Measurements from ENCODE around the gene STXBP6. TPM values are rescaled to one million over a fixed set of nuclear protein-coding genes. Genes with fewer than 3 reads are reported as not detected.
A peak's percentile ranks its signal among the peaks of the same experiment; 100 is the strongest.

Gene STXBP6
- total RNA-seq, 2 donors from 2014 or later = 20.1 to 28.3 TPM

DNA sequence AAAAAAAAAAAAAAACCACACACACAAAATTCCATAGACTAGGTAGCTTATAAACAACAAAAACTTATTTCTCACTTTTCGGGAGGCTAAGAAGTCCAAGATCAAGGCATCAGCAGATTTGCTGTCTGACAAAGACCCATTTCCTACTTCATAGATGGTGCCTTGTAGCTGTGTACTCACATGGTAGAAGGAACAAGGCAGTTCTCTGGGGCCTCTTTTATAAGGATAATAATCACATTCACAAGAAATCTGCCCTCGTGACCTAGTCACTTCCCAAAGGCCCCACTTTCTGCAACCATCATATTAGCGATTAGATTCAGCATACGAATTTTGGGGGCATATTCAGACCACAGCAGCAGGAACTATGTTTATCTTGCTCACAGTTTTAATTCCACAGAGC, 54.9 kb downstream of the STXBP6 start:
- intact Hi-C loops (cut with DNase I) = no loop called here
- H3K27ac ChIP-seq = no peak overlapping the region
- no peaks in the 10 kb centered on the region for H3K9me3 ChIP-seq
- peaks cover 21% of the 10 kb centered on the region for H3K4me1 ChIP-seq
- WGBS, 2 donors = 91 to 95% methylated on average over 4 of the region's 4 CpGs
- DNase-seq (no peak), ATAC-seq (no peak)
- H3K4me3 ChIP-seq = no peak overlapping the region
- no peak for TF ChIP-seq POLR2A (IDR thresholded peaks at IDR 0.05)
- H3K36me3 ChIP-seq (replicated peaks in 1 of 2; ENCODE audit: insufficient read depth in 1 of 2, low read depth in 2 of 2) = no peaks in the 10 kb centered on the region
- H3K27me3 ChIP-seq = no peaks in the 10 kb centered on the region

DNA sequence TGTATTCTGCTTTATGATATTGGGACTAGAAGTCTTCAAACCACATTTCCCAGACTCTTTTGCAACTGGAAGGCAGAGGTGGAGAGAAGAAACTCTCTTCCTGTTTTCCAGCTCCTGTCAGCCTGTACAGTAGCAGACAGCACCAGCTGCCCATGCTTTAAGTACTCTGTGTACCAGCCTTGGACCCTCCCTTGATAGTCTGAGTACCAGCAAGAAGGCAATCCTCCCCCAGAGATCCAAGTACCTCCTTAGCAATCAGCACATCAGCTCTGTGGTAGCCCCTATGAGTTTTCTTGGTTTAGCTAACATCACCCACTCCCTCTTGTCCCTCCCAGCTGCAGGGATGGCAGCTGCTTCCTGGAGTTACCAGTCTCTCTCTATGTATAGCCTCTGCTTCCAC, 56.3 kb downstream of the STXBP6 start:
- no peak overlapping the region for H3K27ac ChIP-seq
- H3K36me3 ChIP-seq (replicated peaks in 1 of 2; ENCODE audit: insufficient read depth in 1 of 2, low read depth in 2 of 2) = no peaks in the 10 kb centered on the region
- no peaks in the 10 kb centered on the region for H3K27me3 ChIP-seq
- no peak overlapping the region for H3K4me3 ChIP-seq
- no peak for TF ChIP-seq POLR2A (IDR thresholded peaks at IDR 0.05)
- TF ChIP-seq, protein P1, sequence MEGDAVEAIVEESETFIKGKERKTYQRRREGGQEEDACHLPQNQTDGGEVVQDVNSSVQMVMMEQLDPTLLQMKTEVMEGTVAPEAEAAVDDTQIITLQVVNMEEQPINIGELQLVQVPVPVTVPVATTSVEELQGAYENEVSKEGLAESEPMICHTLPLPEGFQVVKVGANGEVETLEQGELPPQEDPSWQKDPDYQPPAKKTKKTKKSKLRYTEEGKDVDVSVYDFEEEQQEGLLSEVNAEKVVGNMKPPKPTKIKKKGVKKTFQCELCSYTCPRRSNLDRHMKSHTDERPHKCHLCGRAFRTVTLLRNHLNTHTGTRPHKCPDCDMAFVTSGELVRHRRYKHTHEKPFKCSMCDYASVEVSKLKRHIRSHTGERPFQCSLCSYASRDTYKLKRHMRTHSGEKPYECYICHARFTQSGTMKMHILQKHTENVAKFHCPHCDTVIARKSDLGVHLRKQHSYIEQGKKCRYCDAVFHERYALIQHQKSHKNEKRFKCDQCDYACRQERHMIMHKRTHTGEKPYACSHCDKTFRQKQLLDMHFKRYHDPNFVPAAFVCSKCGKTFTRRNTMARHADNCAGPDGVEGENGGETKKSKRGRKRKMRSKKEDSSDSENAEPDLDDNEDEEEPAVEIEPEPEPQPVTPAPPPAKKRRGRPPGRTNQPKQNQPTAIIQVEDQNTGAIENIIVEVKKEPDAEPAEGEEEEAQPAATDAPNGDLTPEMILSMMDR (IDR thresholded peaks at IDR 0.05) = no peak
- intact Hi-C loops (cut with DNase I) = no loop called here
- no peak for DNase-seq
- H3K9me3 ChIP-seq = no peaks in the 10 kb centered on the region
- no peak for ATAC-seq
- peaks cover 21% of the 10 kb centered on the region for H3K4me1 ChIP-seq

DNA sequence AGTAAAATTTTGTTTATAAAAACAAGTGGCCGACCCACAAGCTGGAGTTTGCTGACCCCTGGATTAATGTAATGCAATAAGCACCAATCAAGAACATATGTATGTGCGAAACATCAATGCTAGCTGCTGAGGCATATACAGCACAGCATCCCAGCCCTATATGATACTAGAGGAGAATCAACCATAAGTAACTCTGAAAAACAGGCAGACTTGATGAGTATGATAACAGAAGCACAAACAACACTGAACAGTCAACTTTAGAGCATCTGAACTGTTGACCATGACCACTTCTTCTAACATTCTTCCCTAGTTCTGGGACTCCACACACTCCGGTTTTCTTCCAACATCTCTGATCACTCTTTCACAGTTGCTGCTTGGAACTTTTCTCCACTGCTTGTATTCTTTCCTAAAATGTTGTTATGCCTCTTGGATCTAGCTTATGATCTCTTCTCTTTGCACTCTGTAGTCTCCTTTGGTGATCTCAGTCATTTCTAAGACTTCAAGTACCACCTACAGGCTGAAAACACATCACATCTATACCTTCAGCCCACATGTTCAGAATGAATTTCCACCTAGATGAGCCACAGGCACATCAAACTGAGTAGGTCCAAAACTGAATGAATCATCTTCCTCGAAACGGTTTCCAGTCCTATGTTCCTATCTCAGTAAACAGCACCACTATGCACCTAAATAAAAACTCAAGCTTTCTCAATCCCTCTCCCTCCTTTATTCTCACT, 57.2 kb downstream of the STXBP6 start:
- DNase-seq = no peak
- H3K4me1 ChIP-seq = peaks cover 21% of the 10 kb centered on the region

GRCh38 chr14:24991821-24992220, 58.1 kb downstream of the STXBP6 start:
- TF ChIP-seq, protein P1 (IDR thresholded peaks at IDR 0.05) = no peak
- no peak for TF ChIP-seq POLR2A (IDR thresholded peaks at IDR 0.05)
- Histone ChIP-seq H3K9me3 (no peaks in the 10 kb centered on the region), H3K4me1 (peaks cover 30% of the 10 kb centered on the region), H3K27ac (no peak overlapping the region), H3K27me3 (no peaks in the 10 kb centered on the region), H3K4me3 (no peak overlapping the region), H3K36me3 (replicated peaks in 1 of 2; ENCODE audit: insufficient read depth in 1 of 2, low read depth in 2 of 2) (no peaks in the 10 kb centered on the region)
- ATAC-seq (no peak), DNase-seq (peak in 1 of 4 donors; percentile 32)
- intact Hi-C loops (cut with DNase I) = no loop called here
- 62 to 66% methylated on average over 6 of the region's 6 CpGs for WGBS, 2 donors

More for the DNA sequence above, 57.2 kb downstream of the STXBP6 start:
- intact Hi-C loops (cut with DNase I) = no loop called here
- TF ChIP-seq, protein P1 (IDR thresholded peaks at IDR 0.05) = peak in 1 of 7 experiments; percentile 4
- TF ChIP-seq POLR2A (IDR thresholded peaks at IDR 0.05) = no peak
- WGBS, 2 donors = 96 to 97% methylated on average over 5 of the region's 5 CpGs
- Histone ChIP-seq H3K4me3 (no peak overlapping the region), H3K9me3 (no peaks in the 10 kb centered on the region), H3K27ac (no peak overlapping the region), H3K27me3 (no peaks in the 10 kb centered on the region), H3K36me3 (replicated peaks in 1 of 2; ENCODE audit: insufficient read depth in 1 of 2, low read depth in 2 of 2) (no peaks in the 10 kb centered on the region)
- no peak for ATAC-seq

DNA sequence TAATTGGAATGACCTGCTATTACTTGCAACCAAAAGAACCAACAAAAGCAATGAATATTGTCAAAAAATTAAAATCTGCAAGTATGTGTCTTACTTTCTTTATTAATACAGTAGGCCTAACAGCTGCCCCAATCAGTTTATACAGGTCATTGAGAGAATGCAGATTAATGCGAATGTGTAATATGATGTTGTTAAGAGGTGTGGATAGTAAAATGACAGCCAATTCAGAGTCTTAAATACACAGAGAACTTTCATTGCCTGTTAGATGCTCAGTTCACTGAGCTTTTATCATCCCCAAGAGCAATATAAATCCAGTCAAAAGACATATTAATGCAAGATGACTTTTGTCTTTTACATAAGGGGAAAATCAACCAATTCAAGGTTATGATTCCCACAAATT, 58.7 kb downstream of the STXBP6 start:
- H3K36me3 ChIP-seq (replicated peaks in 1 of 2; ENCODE audit: insufficient read depth in 1 of 2, low read depth in 2 of 2) = no peaks in the 10 kb centered on the region
- WGBS, 2 donors = 82 to 88% methylated on average over 1 of the region's 1 CpG
- intact Hi-C loops (cut with DNase I) = no loop called here
- no peak overlapping the region for H3K4me3 ChIP-seq
- TF ChIP-seq POLR2A (IDR thresholded peaks at IDR 0.05) = no peak
- TF ChIP-seq, protein P1 (IDR thresholded peaks at IDR 0.05) = no peak
- ATAC-seq (no peak), DNase-seq (no peak)
- H3K27ac ChIP-seq = no peak overlapping the region
- H3K4me1 ChIP-seq = peaks cover 36% of the 10 kb centered on the region
- H3K27me3 ChIP-seq = no peaks in the 10 kb centered on the region
- H3K9me3 ChIP-seq = no peaks in the 10 kb centered on the region

Measured in body of pancreas (tissue), 4 donors.